ENCODE data around the gene ALOXE3.
"Not testable (repeated sequence)": the region's sequence is repeated elsewhere in the genome, so short reads cannot be mapped to it uniquely, and the experiment has no call there.

ALOXE3 gene

GRCh38 chr17:8080208-8080798 lies 38.0 kb downstream of the ALOXE3 start:
- H3K27ac Mint-ChIP-seq: peak overlapping the region; percentile 81
- ATAC-seq: no peak
- H3K36me3 Mint-ChIP-seq: no peaks in the 10 kb centered on the region
- peaks cover 11% of the 10 kb centered on the region for H3K27me3 Mint-ChIP-seq
- H3K9me3 Mint-ChIP-seq: no peaks in the 10 kb centered on the region
- H3K4me1 Mint-ChIP-seq: peaks cover 18% of the 10 kb centered on the region
- peak overlapping the region; percentile 93 for H3K4me3 Mint-ChIP-seq

- no peaks in the 10 kb centered on the region for H3K36me3 Mint-ChIP-seq
- peak; percentile 92 for ATAC-seq
- peak overlapping the region; percentile 93 for H3K4me3 Mint-ChIP-seq
- H3K9me3 Mint-ChIP-seq: no peaks in the 10 kb centered on the region
- H3K27ac Mint-ChIP-seq: peak overlapping the region; percentile 81
- peaks cover 19% of the 10 kb centered on the region for H3K27me3 Mint-ChIP-seq
- H3K4me1 Mint-ChIP-seq: peaks cover 26% of the 10 kb centered on the region
Measured at GRCh38 chr17:8079291-8080207, 38.8 kb downstream of the ALOXE3 start.

- Mint-ChIP-seq H3K4me1 (peaks cover 42% of the 10 kb centered on the region), H3K27me3 (peaks cover 35% of the 10 kb centered on the region)
- ATAC-seq, H3K27ac Mint-ChIP-seq, H3K9me3 Mint-ChIP-seq, H3K36me3 Mint-ChIP-seq, H3K4me3 Mint-ChIP-seq: not testable (repeated sequence)
Measured at GRCh38 chr17:8077939-8078338, 40.4 kb downstream of the ALOXE3 start.

DNA sequence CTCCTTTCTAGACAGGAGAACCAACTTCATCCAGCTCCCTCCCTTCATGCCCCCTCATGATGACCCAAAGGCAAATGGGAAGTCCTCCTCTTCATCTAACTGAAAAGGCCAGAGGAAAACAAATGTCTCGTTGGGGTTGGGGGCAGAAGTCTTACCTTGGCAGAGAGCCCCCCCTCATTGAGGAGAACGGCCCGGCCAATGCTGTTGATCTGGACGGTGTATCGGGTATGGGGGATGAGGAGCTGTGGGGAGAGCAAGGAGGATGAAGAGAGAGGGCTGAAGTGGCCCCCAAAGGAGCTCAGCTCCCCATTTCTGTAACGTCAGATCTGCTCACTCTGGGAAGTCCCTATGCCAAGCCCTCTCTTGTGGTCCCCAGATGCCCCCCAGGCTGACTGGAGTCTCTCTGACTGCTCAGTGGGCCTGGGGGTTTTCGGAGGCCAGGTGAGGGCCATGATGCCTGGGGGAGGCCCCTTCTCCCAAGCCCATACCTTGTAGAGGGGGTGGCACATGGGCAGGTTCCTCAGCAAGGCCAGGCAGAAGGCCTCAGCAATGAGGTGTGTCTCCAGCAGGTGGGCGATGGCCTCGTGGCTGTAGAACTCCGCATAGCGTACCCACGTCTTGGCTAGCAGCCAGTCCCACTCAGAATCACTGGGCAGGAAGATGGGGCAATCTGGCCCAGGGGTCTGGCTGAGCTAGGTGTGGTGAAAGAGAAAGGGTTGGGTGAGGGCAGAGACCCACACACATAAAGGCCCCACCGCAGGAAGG lies 41.6 kb downstream of the ALOXE3 start:
- H3K27me3 Mint-ChIP-seq: peaks cover 48% of the 10 kb centered on the region

DNA sequence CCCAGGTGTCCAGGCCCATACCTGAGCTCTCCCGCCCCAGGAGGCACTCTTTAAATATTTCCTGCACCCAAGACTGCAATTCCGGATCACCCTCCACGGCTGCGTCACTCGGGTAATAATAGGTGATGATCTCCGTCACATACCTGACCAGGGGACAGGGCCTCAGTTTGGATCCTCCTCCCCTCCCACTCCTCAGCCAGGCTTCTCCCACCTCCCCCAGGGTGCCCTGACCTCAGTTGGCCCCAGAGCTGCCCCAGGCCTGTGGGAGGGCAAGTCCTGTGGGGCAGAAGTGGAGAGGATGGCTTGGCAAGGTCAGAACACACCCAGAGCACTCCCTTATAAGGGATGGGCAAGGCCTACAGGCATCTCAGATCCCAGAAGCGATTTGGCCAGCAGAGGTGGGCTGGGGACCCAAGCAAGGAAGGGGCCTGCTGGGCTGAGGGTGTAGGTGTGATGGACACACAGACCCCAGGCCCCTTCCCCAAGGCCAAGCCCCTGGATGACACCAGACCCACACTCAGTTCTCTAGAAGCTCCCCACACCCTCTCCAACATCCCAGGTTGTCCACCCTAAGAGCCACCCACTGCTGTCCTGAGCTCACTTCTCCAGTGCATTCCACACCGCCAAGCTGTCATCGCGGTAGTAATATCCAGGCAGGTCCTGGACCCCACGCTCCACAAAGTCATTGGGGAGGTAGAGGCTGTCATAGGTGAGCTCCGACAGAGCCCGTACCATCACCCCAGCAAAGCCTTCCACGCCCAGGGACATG lies 42.6 kb downstream of the ALOXE3 start:
- ATAC-seq: no peak
- peaks cover 54% of the 10 kb centered on the region for H3K4me1 Mint-ChIP-seq
- no peak overlapping the region for H3K27ac Mint-ChIP-seq
- H3K4me3 Mint-ChIP-seq: no peak overlapping the region
- H3K9me3 Mint-ChIP-seq: no peaks in the 10 kb centered on the region
- H3K36me3 Mint-ChIP-seq: no peaks in the 10 kb centered on the region
- H3K27me3 Mint-ChIP-seq: peaks cover 52% of the 10 kb centered on the region

More for the DNA sequence above, 41.6 kb downstream of the ALOXE3 start:
- Mint-ChIP-seq H3K27ac (no peak overlapping the region), H3K4me3 (no peak overlapping the region), H3K36me3 (no peaks in the 10 kb centered on the region), H3K9me3 (no peaks in the 10 kb centered on the region), H3K4me1 (peaks cover 54% of the 10 kb centered on the region)
- no peak for ATAC-seq

DNA sequence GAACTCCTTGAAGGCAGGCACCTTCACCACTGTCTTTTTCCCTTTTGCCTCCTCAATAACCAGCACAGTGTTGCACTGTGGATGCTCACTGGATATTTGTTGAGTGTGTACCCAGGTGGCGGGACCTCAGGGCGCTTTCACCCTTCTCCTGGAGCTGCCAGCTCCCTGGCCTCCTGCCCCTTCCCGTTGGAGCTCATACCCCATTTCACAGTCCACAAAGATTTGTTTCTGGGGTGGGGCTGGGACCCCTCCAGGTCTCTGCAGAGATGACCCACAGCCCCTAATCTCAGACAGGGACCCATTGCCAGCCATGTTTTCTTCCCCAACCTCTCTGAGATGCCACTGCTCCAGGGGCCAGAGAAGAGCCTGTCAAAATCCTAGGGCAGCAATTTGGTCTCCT lies 43.2 kb downstream of the ALOXE3 start:
- peaks cover 48% of the 10 kb centered on the region for H3K4me1 Mint-ChIP-seq
- H3K27me3 Mint-ChIP-seq: peaks cover 52% of the 10 kb centered on the region
- no peak overlapping the region for H3K4me3 Mint-ChIP-seq
- ATAC-seq: no peak
- H3K36me3 Mint-ChIP-seq: no peaks in the 10 kb centered on the region
- no peaks in the 10 kb centered on the region for H3K9me3 Mint-ChIP-seq
- H3K27ac Mint-ChIP-seq: no peak overlapping the region

- Mint-ChIP-seq H3K27ac (peak overlapping the region; percentile 66), H3K4me1 (peaks cover 43% of the 10 kb centered on the region), H3K4me3 (no peak overlapping the region), H3K36me3 (no peaks in the 10 kb centered on the region), H3K9me3 (no peaks in the 10 kb centered on the region), H3K27me3 (peaks cover 52% of the 10 kb centered on the region)
- ATAC-seq: no peak
Measured at GRCh38 chr17:8074554-8074953, 43.8 kb downstream of the ALOXE3 start.

- ATAC-seq: peak; percentile 91
- Mint-ChIP-seq H3K4me3 (peak overlapping the region; percentile 63), H3K36me3 (no peaks in the 10 kb centered on the region), H3K27me3 (peaks cover 52% of the 10 kb centered on the region), H3K27ac (peak overlapping the region; percentile 66), H3K4me1 (peaks cover 42% of the 10 kb centered on the region), H3K9me3 (no peaks in the 10 kb centered on the region)
Measured at GRCh38 chr17:8073627-8074484, 44.5 kb downstream of the ALOXE3 start.

- ATAC-seq: no peak
- peak overlapping the region; percentile 74 for H3K4me3 Mint-ChIP-seq
- peaks cover 45% of the 10 kb centered on the region for H3K4me1 Mint-ChIP-seq
- H3K27me3 Mint-ChIP-seq: peaks cover 52% of the 10 kb centered on the region
- H3K9me3 Mint-ChIP-seq: no peaks in the 10 kb centered on the region
- peak overlapping the region; percentile 66 for H3K27ac Mint-ChIP-seq
- H3K36me3 Mint-ChIP-seq: no peaks in the 10 kb centered on the region
Measured at GRCh38 chr17:8072729-8073461, 45.4 kb downstream of the ALOXE3 start.

GRCh38 chr17:8072341-8072728 lies 46.0 kb downstream of the ALOXE3 start:
- peak overlapping the region; percentile 66 for H3K27ac Mint-ChIP-seq

DNA sequence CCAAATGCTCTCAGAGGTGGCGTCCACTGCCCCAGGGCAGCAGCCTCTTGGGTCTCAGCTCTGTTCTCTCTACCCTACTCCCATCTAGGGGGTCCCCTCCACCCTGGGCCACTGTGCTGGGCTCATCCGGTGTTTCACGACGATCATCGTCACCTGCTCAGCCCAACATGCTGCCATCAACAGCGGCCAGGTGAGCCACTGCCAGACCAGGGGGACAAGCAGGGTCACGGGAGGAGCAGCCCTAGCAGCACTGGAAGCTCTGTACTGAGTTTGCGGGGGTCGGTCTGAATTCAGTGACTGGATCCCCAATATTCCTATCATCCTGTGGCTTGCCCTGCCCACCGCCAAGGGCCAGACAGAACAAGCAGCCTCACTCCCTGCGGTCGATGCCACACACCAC lies 46.8 kb downstream of the ALOXE3 start:
- H3K27ac Mint-ChIP-seq: no peak overlapping the region
- peaks cover 53% of the 10 kb centered on the region for H3K27me3 Mint-ChIP-seq
- no peaks in the 10 kb centered on the region for H3K9me3 Mint-ChIP-seq
- no peak for ATAC-seq
- no peak overlapping the region for H3K4me3 Mint-ChIP-seq
- no peaks in the 10 kb centered on the region for H3K36me3 Mint-ChIP-seq
- peaks cover 45% of the 10 kb centered on the region for H3K4me1 Mint-ChIP-seq

More at GRCh38 chr17:8072341-8072728, 46.0 kb downstream of the ALOXE3 start:
- ATAC-seq: no peak
- Mint-ChIP-seq H3K4me3 (peak overlapping the region; percentile 74), H3K9me3 (no peaks in the 10 kb centered on the region), H3K27me3 (peaks cover 52% of the 10 kb centered on the region), H3K4me1 (peaks cover 45% of the 10 kb centered on the region), H3K36me3 (no peaks in the 10 kb centered on the region)

- Mint-ChIP-seq H3K9me3 (no peaks in the 10 kb centered on the region), H3K27ac (no peak overlapping the region), H3K27me3 (peaks cover 47% of the 10 kb centered on the region), H3K4me1 (peaks cover 37% of the 10 kb centered on the region), H3K36me3 (no peaks in the 10 kb centered on the region), H3K4me3 (no peak overlapping the region)
- no peak for ATAC-seq
Measured at GRCh38 chr17:8069587-8069860, 48.8 kb downstream of the ALOXE3 start.

GRCh38 chr17:8068736-8069586 lies 49.4 kb downstream of the ALOXE3 start:
- Mint-ChIP-seq H3K9me3 (no peaks in the 10 kb centered on the region), H3K36me3 (no peaks in the 10 kb centered on the region), H3K27ac (no peak overlapping the region), H3K27me3 (peaks cover 47% of the 10 kb centered on the region), H3K4me1 (peaks cover 31% of the 10 kb centered on the region), H3K4me3 (no peak overlapping the region)
- no peak for ATAC-seq
